SK-N-SH treated with all-trans-retinoic acid at 6 μM for 48 hours (cell line): ENCODE measurements around the gene WRAP73.

Experiments
- ATAC-seq: fragments of 200-7000 bp; cut with Tn5 transposase; 3 replicates; pipeline ENCODE4 v1.9.1; 2020; ENCODE audit warnings: mild to moderate bottlenecking, moderate library complexity
- ARNTL ChIP-seq: fragments of 450-650 bp; formaldehyde crosslinking; IDR thresholded peaks from 2 replicates; pipeline ENCODE4 v1.5.0; 2020; ENCODE audit warnings: low read depth, mild to moderate bottlenecking, moderate library complexity, borderline replicate concordance
- BACH2 ChIP-seq: fragments of 250-450 bp; sonication (Bioruptor Pico); IDR thresholded peaks from 2 replicates; pipeline ENCODE4 v1.9.0; 2021; ENCODE audit warnings: mild to moderate bottlenecking, borderline replicate concordance
- CSDC2 ChIP-seq: fragments of 250-450 bp; sonication (Bioruptor Pico); IDR thresholded peaks from 2 replicates; pipeline ENCODE4 v1.5.0; 2020; ENCODE audit warnings: mild to moderate bottlenecking, moderate library complexity
- ESRRG ChIP-seq: fragments of 250-450 bp; sonication (Bioruptor Pico); IDR thresholded peaks from 2 replicates; pipeline ENCODE4 v1.6.1; 2021; ENCODE audit warnings: mild to moderate bottlenecking
- GLIS3 ChIP-seq: fragments of 250-450 bp; sonication (Bioruptor Pico); IDR thresholded peaks from 2 replicates; pipeline ENCODE4 v1.5.0; 2020; ENCODE audit warnings: mild to moderate bottlenecking, moderate library complexity
- ISL1 ChIP-seq: fragments of 250-450 bp; sonication (Bioruptor Pico); IDR thresholded peaks from 2 replicates; pipeline ENCODE4 v2.1.2; 2022; ENCODE audit warnings: mild to moderate bottlenecking, moderate library complexity
- OSR1 ChIP-seq: fragments of 250-450 bp; sonication (Bioruptor Pico); IDR thresholded peaks from 2 replicates; pipeline ENCODE4 v1.8.0; 2022; ENCODE audit warnings: moderate library complexity, mild to moderate bottlenecking, inconsistent platforms
- RARB ChIP-seq: fragments of 250-450 bp; sonication (Bioruptor Pico); IDR thresholded peaks from 2 replicates; pipeline ENCODE4 v1.8.0; 2021; ENCODE audit warnings: mild to moderate bottlenecking, moderate library complexity
- SNAI2 ChIP-seq: fragments of 250-450 bp; sonication (Bioruptor Pico); IDR thresholded peaks from 2 replicates; pipeline ENCODE4 v1.5.0; 2020; ENCODE audit warnings: mild to moderate bottlenecking, moderate library complexity
- TCF4 ChIP-seq: fragments of 250-450 bp; sonication (Bioruptor Pico); IDR thresholded peaks from 2 replicates; pipeline ENCODE4 v1.8.0; 2021; ENCODE audit warnings: mild to moderate bottlenecking, moderate library complexity, borderline replicate concordance
- ZC3H10 ChIP-seq: fragments of 250-450 bp; sonication (Bioruptor Pico); IDR thresholded peaks from 2 replicates; pipeline ENCODE4 v1.5.1; 2021; ENCODE audit warnings: mild to moderate bottlenecking, moderate library complexity
- ZFP3 ChIP-seq: fragments of 250-450 bp; sonication (Bioruptor Pico); IDR thresholded peaks from 2 replicates; pipeline ENCODE4 v1.5.0; 2020; ENCODE audit warnings: mild to moderate bottlenecking, moderate library complexity
- ZFP30 ChIP-seq: fragments of 450-650 bp; formaldehyde crosslinking; IDR thresholded peaks from 2 replicates; pipeline ENCODE4 v1.5.0; 2022; ENCODE audit warnings: mild to moderate bottlenecking, moderate library complexity
- ZNF565 ChIP-seq: fragments of 450-650 bp; formaldehyde crosslinking; conservative IDR thresholded peaks from 2 replicates; pipeline ENCODE4 v1.5.0; 2020; ENCODE audit warnings: low read depth, mild to moderate bottlenecking, moderate library complexity
- ZNF8 ChIP-seq: fragments of 450-650 bp; formaldehyde crosslinking; IDR thresholded peaks from 2 replicates; pipeline ENCODE4 v1.5.0; 2020; ENCODE audit warnings: mild to moderate bottlenecking, moderate library complexity
- TF ChIP-seq, protein P1 (sequence below): fragments of 250-450 bp; sonication (Bioruptor Pico); IDR thresholded peaks from 2 replicates; pipeline ENCODE4 v1.5.0; 2020; ENCODE audit warnings: mild to moderate bottlenecking, moderate library complexity
- TF ChIP-seq, protein P2 (sequence below): fragments of 250-450 bp; sonication (Bioruptor Pico); IDR thresholded peaks from 2 replicates; pipeline ENCODE4 v1.5.1; 2020; ENCODE audit warnings: low read depth, mild to moderate bottlenecking, moderate library complexity
- TF ChIP-seq, protein P3 (sequence below): fragments of 250-450 bp; sonication (Bioruptor Pico); IDR thresholded peaks from 2 replicates; pipeline ENCODE4 v1.8.0; 2021; ENCODE audit warnings: low read depth, mild to moderate bottlenecking, moderate library complexity, borderline replicate concordance

WRAP73 gene

DNA sequence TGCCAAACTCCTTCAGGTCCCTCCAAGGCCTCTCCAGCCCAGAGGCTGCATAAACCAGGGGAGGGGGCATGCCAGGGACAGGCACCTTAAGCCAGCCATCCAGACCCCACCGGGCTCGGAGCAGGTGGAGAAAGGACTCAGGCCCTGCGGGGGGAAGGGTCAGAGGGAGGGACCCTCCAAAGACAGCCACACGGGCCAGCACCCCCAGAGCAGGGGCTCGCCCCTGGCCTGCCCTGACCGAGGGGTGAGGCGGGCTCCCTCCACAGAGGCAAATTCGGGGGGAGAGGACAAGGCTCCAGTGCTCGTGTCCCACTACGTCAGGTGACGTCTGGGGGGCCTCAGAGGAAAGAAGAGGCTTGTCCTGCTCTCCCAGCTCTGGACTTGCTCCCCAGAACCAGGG, 46.7 kb downstream of the WRAP73 start:
- TF ChIP-seq, protein P1, sequence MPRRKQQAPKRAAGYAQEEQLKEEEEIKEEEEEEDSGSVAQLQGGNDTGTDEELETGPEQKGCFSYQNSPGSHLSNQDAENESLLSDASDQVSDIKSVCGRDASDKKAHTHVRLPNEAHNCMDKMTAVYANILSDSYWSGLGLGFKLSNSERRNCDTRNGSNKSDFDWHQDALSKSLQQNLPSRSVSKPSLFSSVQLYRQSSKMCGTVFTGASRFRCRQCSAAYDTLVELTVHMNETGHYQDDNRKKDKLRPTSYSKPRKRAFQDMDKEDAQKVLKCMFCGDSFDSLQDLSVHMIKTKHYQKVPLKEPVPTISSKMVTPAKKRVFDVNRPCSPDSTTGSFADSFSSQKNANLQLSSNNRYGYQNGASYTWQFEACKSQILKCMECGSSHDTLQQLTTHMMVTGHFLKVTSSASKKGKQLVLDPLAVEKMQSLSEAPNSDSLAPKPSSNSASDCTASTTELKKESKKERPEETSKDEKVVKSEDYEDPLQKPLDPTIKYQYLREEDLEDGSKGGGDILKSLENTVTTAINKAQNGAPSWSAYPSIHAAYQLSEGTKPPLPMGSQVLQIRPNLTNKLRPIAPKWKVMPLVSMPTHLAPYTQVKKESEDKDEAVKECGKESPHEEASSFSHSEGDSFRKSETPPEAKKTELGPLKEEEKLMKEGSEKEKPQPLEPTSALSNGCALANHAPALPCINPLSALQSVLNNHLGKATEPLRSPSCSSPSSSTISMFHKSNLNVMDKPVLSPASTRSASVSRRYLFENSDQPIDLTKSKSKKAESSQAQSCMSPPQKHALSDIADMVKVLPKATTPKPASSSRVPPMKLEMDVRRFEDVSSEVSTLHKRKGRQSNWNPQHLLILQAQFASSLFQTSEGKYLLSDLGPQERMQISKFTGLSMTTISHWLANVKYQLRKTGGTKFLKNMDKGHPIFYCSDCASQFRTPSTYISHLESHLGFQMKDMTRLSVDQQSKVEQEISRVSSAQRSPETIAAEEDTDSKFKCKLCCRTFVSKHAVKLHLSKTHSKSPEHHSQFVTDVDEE (CRISPR knock-in tag) = no peak
- no peak for TF ChIP-seq ZNF565 (CRISPR knock-in tag)
- TF ChIP-seq SNAI2 (CRISPR knock-in tag) = no peak
- TF ChIP-seq GLIS3 (CRISPR knock-in tag) = no peak
- TF ChIP-seq TCF4 (CRISPR knock-in tag) = no peak
- TF ChIP-seq ISL1 (CRISPR knock-in tag) = no peak
- no peak for TF ChIP-seq ZFP3 (CRISPR knock-in tag)
- TF ChIP-seq ZFP30 (CRISPR knock-in tag) = no peak
- TF ChIP-seq ARNTL = no peak
- TF ChIP-seq, protein P2, sequence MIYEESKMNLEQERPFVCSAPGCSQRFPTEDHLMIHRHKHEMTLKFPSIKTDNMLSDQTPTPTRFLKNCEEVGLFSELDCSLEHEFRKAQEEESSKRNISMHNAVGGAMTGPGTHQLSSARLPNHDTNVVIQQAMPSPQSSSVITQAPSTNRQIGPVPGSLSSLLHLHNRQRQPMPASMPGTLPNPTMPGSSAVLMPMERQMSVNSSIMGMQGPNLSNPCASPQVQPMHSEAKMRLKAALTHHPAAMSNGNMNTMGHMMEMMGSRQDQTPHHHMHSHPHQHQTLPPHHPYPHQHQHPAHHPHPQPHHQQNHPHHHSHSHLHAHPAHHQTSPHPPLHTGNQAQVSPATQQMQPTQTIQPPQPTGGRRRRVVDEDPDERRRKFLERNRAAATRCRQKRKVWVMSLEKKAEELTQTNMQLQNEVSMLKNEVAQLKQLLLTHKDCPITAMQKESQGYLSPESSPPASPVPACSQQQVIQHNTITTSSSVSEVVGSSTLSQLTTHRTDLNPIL (CRISPR knock-in tag) = no peak
- TF ChIP-seq ZNF8 (CRISPR knock-in tag) = no peak
- no peak for TF ChIP-seq ESRRG (CRISPR knock-in tag)
- TF ChIP-seq, all 23 proteins: peak for 0
- no peak for ATAC-seq

DNA sequence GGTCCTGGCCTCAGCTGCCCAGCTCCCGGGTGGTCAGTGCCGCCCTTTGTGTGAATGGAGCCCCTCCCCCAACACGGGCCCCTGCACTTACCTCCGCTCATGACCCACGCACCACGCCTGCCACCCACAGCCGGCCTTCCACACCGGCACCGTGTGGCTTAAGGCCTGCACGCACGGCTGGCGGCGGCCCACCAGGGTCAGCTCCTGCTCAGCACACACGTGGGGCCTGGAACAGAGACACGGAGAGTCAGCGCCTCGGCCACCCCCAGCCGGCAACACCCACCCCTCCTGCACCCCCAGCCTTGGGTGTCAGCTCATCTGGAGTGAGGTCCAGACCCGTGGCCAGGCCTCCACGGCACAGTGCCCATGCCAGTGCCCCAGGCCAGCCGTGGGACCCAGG, 47.5 kb downstream of the WRAP73 start:
- TF ChIP-seq, protein P1 (CRISPR knock-in tag) = no peak
- ATAC-seq = no peak

DNA sequence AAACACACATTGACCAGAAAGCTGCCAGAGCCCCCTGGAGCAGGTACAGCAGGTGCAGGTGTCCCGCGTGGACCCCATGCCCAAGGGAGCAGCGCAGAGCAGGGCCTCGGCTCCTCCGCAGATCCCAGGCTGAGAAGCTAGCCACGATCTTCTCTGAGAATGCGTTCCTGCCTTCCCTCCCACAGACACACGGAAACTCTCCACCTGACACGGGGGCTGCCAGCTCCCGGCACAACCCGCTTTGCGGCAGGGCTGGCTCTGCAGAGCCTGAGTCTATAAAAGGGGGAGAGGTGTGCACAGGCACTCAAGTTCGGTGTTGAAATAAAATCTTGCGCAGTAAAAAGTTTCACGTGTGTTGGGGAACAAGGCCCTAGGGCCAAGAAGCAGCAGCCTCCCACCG, 48.2 kb downstream of the WRAP73 start:
- TF ChIP-seq ZNF8 (CRISPR knock-in tag) (no peak), ZNF565 (CRISPR knock-in tag) (no peak), RARB (CRISPR knock-in tag) (no peak), ZC3H10 (CRISPR knock-in tag) (no peak), OSR1 (CRISPR knock-in tag) (no peak), ESRRG (CRISPR knock-in tag) (no peak)
- TF ChIP-seq, protein P3, sequence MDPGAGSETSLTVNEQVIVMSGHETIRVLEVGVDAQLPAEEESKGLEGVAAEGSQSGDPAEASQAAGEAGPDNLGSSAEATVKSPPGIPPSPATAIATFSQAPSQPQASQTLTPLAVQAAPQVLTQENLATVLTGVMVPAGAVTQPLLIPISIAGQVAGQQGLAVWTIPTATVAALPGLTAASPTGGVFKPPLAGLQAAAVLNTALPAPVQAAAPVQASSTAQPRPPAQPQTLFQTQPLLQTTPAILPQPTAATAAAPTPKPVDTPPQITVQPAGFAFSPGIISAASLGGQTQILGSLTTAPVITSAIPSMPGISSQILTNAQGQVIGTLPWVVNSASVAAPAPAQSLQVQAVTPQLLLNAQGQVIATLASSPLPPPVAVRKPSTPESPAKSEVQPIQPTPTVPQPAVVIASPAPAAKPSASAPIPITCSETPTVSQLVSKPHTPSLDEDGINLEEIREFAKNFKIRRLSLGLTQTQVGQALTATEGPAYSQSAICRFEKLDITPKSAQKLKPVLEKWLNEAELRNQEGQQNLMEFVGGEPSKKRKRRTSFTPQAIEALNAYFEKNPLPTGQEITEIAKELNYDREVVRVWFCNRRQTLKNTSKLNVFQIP (CRISPR knock-in tag) = no peak
- TF ChIP-seq, all 23 proteins: peak for 0
- ATAC-seq = no peak

DNA sequence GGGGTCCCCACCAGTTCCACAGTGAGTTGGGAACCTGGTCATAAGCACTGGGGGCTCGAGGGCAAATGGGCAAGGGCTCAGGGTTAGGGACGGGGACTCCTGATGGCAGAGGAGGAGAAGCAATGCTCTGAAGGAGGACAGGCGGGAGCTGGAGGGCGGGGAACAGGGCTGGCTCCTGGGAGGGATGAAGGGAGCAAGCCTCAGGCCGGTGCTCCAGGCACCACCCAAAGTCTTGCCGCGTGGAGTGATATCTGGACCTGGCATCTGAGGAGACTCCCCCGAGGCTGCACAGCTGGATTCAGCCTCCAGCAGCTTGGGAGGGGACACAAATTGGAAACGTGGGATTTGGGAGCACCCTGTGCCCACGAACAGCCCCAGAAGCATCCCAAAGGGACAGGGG, 49.5 kb downstream of the WRAP73 start:
- TF ChIP-seq CSDC2 (CRISPR knock-in tag) (no peak), BACH2 (CRISPR knock-in tag) (no peak), RARB (CRISPR knock-in tag) (no peak), TCF4 (CRISPR knock-in tag) (no peak), ZNF8 (CRISPR knock-in tag) (no peak)
- TF ChIP-seq, protein P2 (CRISPR knock-in tag) = no peak
- TF ChIP-seq, all 23 proteins: peak for 0
- no peak for ATAC-seq
